ENCODE measurements around the gene CUL7. TPM values are rescaled to one million over a fixed set of nuclear protein-coding genes. Genes with fewer than 3 reads are reported as not detected.

The CUL7 gene
- 10 to 100 TPM in 1 of 2 experiments, 1 to 10 TPM in 1; 9.7 to 11.2 TPM for total RNA-seq

- Mint-ChIP-seq H3K4me1 (peaks cover 55% of the 10 kb centered on the region), H3K4me3 (peak within 1 kb of the TSS; percentile 98), H3K27me3 (no peaks in the 10 kb centered on the region), H3K27ac (peak within 1 kb of the TSS; percentile 99), H3K36me3 (ENCODE audit: low read depth) (peaks cover 42% of the 10 kb centered on the region), H3K9me3 (no peaks in the 10 kb centered on the region)
- POLR2A ChIA-PET = interaction anchor here (0.6 to 0.9 kb wide), 2 partner anchors 40 to 74 kb away, joined by 3 read pairs; partner anchors contain the start of genes KLHDC3, MEA1 and PEX6
- CTCF ChIA-PET = interaction anchor here (0.6 to 1.6 kb wide), 4 partner anchors 18 to 90 kb away, joined by 3 to 4 read pairs (median 4); partner anchors contain the start of gene PPP2R5D
- peak; percentile 95 for DNase-seq
Observed at GRCh38 chr6:43053545-43054205, at the start of gene CUL7. Gene CUL7 (minus strand): TSS chr6:43053851. CDS start chr6:43052788, 1,063 bp downstream.

GRCh38 chr6:43101497-43101896 lies 47.8 kb upstream of the CUL7 start:
- POLR2A ChIA-PET = no interaction called here

GRCh38 chr6:43097502-43097901 lies 43.9 kb upstream of the CUL7 start:
- Mint-ChIP-seq H3K36me3 (ENCODE audit: low read depth) (no peaks in the 10 kb centered on the region), H3K4me1 (peaks cover 24% of the 10 kb centered on the region), H3K27me3 (no peaks in the 10 kb centered on the region), H3K4me3 (no peak overlapping the region), H3K27ac (no peak overlapping the region), H3K9me3 (no peaks in the 10 kb centered on the region)
- POLR2A ChIA-PET = no interaction called here
- DNase-seq = no peak
- CTCF ChIA-PET = interaction anchor here (0.6 to 1.2 kb wide), 2 partner anchors 46 to 234 kb away, joined by 3 to 5 read pairs; no protein-coding TSS in a partner anchor

More at GRCh38 chr6:43101497-43101896, 47.8 kb upstream of the CUL7 start:
- no peaks in the 10 kb centered on the region for H3K9me3 Mint-ChIP-seq
- no peaks in the 10 kb centered on the region for H3K27me3 Mint-ChIP-seq
- H3K4me1 Mint-ChIP-seq = peaks cover 3% of the 10 kb centered on the region
- CTCF ChIA-PET = interaction anchor here (0.7 to 1.5 kb wide), 2 partner anchors 42 to 449 kb away, joined by 3 to 4 read pairs; no protein-coding TSS in a partner anchor
- no peak overlapping the region for H3K27ac Mint-ChIP-seq
- no peak overlapping the region for H3K4me3 Mint-ChIP-seq
- no peaks in the 10 kb centered on the region for H3K36me3 Mint-ChIP-seq (ENCODE audit: low read depth)
- DNase-seq = no peak

- POLR2A ChIA-PET = no interaction called here
- no peaks in the 10 kb centered on the region for H3K36me3 Mint-ChIP-seq (ENCODE audit: low read depth)
- CTCF ChIA-PET = interaction anchor here (0.6 to 1.2 kb wide), 4 partner anchors 11 to 234 kb away, joined by 3 to 5 read pairs (median 3); no protein-coding TSS in a partner anchor
- peaks cover 28% of the 10 kb centered on the region for H3K4me1 Mint-ChIP-seq
- H3K4me3 Mint-ChIP-seq = no peak overlapping the region
- no peak for DNase-seq
- H3K27ac Mint-ChIP-seq = no peak overlapping the region
- H3K27me3 Mint-ChIP-seq = no peaks in the 10 kb centered on the region
- no peaks in the 10 kb centered on the region for H3K9me3 Mint-ChIP-seq
Observed at GRCh38 chr6:43097098-43097489, 43.4 kb upstream of the CUL7 start.

GRCh38 chr6:43096451-43097097 lies 42.9 kb upstream of the CUL7 start:
- CTCF ChIA-PET = interaction anchor here (0.6 to 1.0 kb wide), 4 partner anchors 11 to 403 kb away, joined by 3 to 4 read pairs (median 4); no protein-coding TSS in a partner anchor
- Mint-ChIP-seq H3K4me1 (peaks cover 28% of the 10 kb centered on the region), H3K9me3 (no peaks in the 10 kb centered on the region), H3K27me3 (no peaks in the 10 kb centered on the region), H3K27ac (peak overlapping the region; percentile 46), H3K4me3 (no peak overlapping the region), H3K36me3 (ENCODE audit: low read depth) (no peaks in the 10 kb centered on the region)
- POLR2A ChIA-PET = no interaction called here
- DNase-seq = no peak

- H3K4me1 Mint-ChIP-seq = peaks cover 28% of the 10 kb centered on the region
- POLR2A ChIA-PET = no interaction called here
- no peaks in the 10 kb centered on the region for H3K9me3 Mint-ChIP-seq
- CTCF ChIA-PET = interaction anchor here (0.8 kb wide), 1 partner anchor 48 kb away, joined by 4 read pairs; no protein-coding TSS in a partner anchor
- H3K4me3 Mint-ChIP-seq = no peak overlapping the region
- no peak for DNase-seq
- H3K27ac Mint-ChIP-seq = no peak overlapping the region
- H3K27me3 Mint-ChIP-seq = no peaks in the 10 kb centered on the region
- no peaks in the 10 kb centered on the region for H3K36me3 Mint-ChIP-seq (ENCODE audit: low read depth)
Observed at GRCh38 chr6:43095939-43096338, 42.3 kb upstream of the CUL7 start.

- POLR2A ChIA-PET = no interaction called here
- Mint-ChIP-seq H3K27me3 (no peaks in the 10 kb centered on the region), H3K27ac (no peak overlapping the region), H3K4me3 (peak overlapping the region; percentile 26), H3K36me3 (ENCODE audit: low read depth) (no peaks in the 10 kb centered on the region), H3K9me3 (no peaks in the 10 kb centered on the region), H3K4me1 (peaks cover 28% of the 10 kb centered on the region)
- no peak for DNase-seq
- CTCF ChIA-PET = no interaction called here
Observed at GRCh38 chr6:43093436-43094289, 40.0 kb upstream of the CUL7 start.

- DNase-seq = no peak
- no peaks in the 10 kb centered on the region for H3K36me3 Mint-ChIP-seq (ENCODE audit: low read depth)
- no peaks in the 10 kb centered on the region for H3K27me3 Mint-ChIP-seq
- H3K9me3 Mint-ChIP-seq = no peaks in the 10 kb centered on the region
- no peak overlapping the region for H3K27ac Mint-ChIP-seq
- POLR2A ChIA-PET = no interaction called here
- CTCF ChIA-PET = no interaction called here
- H3K4me1 Mint-ChIP-seq = peaks cover 28% of the 10 kb centered on the region
- no peak overlapping the region for H3K4me3 Mint-ChIP-seq
Observed at GRCh38 chr6:43092635-43093034, 39.0 kb upstream of the CUL7 start.

- Mint-ChIP-seq H3K27ac (no peak overlapping the region), H3K36me3 (ENCODE audit: low read depth) (no peaks in the 10 kb centered on the region), H3K9me3 (no peaks in the 10 kb centered on the region), H3K4me3 (no peak overlapping the region), H3K27me3 (no peaks in the 10 kb centered on the region), H3K4me1 (peaks cover 28% of the 10 kb centered on the region)
- ChIA-PET POLR2A (interaction anchor here (0.6 kb wide), 1 partner anchor 320 kb away, joined by 5 read pairs; no protein-coding TSS in a partner anchor), CTCF (no interaction called here)
- DNase-seq = no peak
Observed at GRCh38 chr6:43091436-43091991, 37.9 kb upstream of the CUL7 start.

GRCh38 chr6:43091020-43091419 lies 37.4 kb upstream of the CUL7 start:
- POLR2A ChIA-PET = interaction anchor here (0.6 kb wide), 1 partner anchor 320 kb away, joined by 5 read pairs; no protein-coding TSS in a partner anchor
- H3K4me1 Mint-ChIP-seq = peaks cover 23% of the 10 kb centered on the region
- CTCF ChIA-PET = interaction anchor here (0.6 kb wide), 1 partner anchor 26 kb away, joined by 3 read pairs; no protein-coding TSS in a partner anchor
- no peak overlapping the region for H3K4me3 Mint-ChIP-seq
- H3K36me3 Mint-ChIP-seq (ENCODE audit: low read depth) = no peaks in the 10 kb centered on the region
- no peak for DNase-seq
- H3K27me3 Mint-ChIP-seq = no peaks in the 10 kb centered on the region
- no peaks in the 10 kb centered on the region for H3K9me3 Mint-ChIP-seq
- no peak overlapping the region for H3K27ac Mint-ChIP-seq

GRCh38 chr6:43090559-43090956 lies 36.9 kb upstream of the CUL7 start:
- no peaks in the 10 kb centered on the region for H3K36me3 Mint-ChIP-seq (ENCODE audit: low read depth)
- H3K27ac Mint-ChIP-seq = no peak overlapping the region
- CTCF ChIA-PET = interaction anchor here (0.6 kb wide), 2 partner anchors 25 to 61 kb away, joined by 3 read pairs; no protein-coding TSS in a partner anchor
- DNase-seq = no peak
- H3K9me3 Mint-ChIP-seq = no peaks in the 10 kb centered on the region
- H3K4me1 Mint-ChIP-seq = peaks cover 19% of the 10 kb centered on the region
- no peak overlapping the region for H3K4me3 Mint-ChIP-seq
- no peaks in the 10 kb centered on the region for H3K27me3 Mint-ChIP-seq
- POLR2A ChIA-PET = no interaction called here

- POLR2A ChIA-PET = no interaction called here
- Mint-ChIP-seq H3K4me3 (no peak overlapping the region), H3K27me3 (no peaks in the 10 kb centered on the region), H3K4me1 (peaks cover 16% of the 10 kb centered on the region), H3K9me3 (no peaks in the 10 kb centered on the region), H3K36me3 (ENCODE audit: low read depth) (no peaks in the 10 kb centered on the region), H3K27ac (no peak overlapping the region)
- CTCF ChIA-PET = interaction anchor here (0.6 to 0.9 kb wide), 2 partner anchors 13 to 62 kb away, joined by 3 read pairs; no protein-coding TSS in a partner anchor
- no peak for DNase-seq
Observed at GRCh38 chr6:43089874-43090558, 36.4 kb upstream of the CUL7 start.
